A172 (cell line): ENCODE results near the gene BSND. TPM values are rescaled to one million over a fixed set of nuclear protein-coding genes. Genes with fewer than 3 reads are reported as not detected.
A peak's percentile ranks its signal among the peaks of the same experiment; 100 is the strongest.
"Not testable (repeated sequence)": the region's sequence is repeated elsewhere in the genome, so short reads cannot be mapped to it uniquely, and the experiment has no call there.

ENCODE experiments used
- DNase-seq: peaks from one replicate; pipeline ENCODE4 v3.0.0-alpha.2; 2015; ENCODE audit warnings: low spot score
- total RNA-seq: library from RNA; depleted of rRNA; stranded (reverse); fragments of >200 nt; shearing (Covaris generic); gene quantifications from 2 replicates; pipeline ENCODE4 v1.2.3, GENCODE V29; 2014

BSND gene
- total RNA-seq, 1 experiment from 2014 or later, result not detected

GRCh38 chr1:55015731-55016620, 17.2 kb downstream of the BSND start:
- DNase-seq, result no peak

- no peak for DNase-seq
These were observed 19.7 kb downstream of the BSND start for GRCh38 chr1:55018395-55018794.

- DNase-seq, result peak; percentile 91
These were observed 23.3 kb downstream of the BSND start for GRCh38 chr1:55021942-55022546.

- DNase-seq, result not testable (repeated sequence)
These were observed 25.4 kb downstream of the BSND start for GRCh38 chr1:55024163-55024562.

GRCh38 chr1:55026682-55027081, 27.9 kb downstream of the BSND start:
- not testable (repeated sequence) for DNase-seq

- not testable (repeated sequence) for DNase-seq
These were observed 32.4 kb downstream of the BSND start for GRCh38 chr1:55031098-55031497.

GRCh38 chr1:55033265-55033614, 34.5 kb downstream of the BSND start:
- DNase-seq, result no peak

GRCh38 chr1:55034476-55035133, 35.9 kb downstream of the BSND start:
- no peak for DNase-seq

- no peak for DNase-seq
These were observed 37.2 kb downstream of the BSND start for GRCh38 chr1:55035904-55036303.

GRCh38 chr1:55037733-55038551, 39.2 kb downstream of the BSND start:
- no peak for DNase-seq

GRCh38 chr1:55038552-55038838, 39.8 kb downstream of the BSND start:
- DNase-seq, result no peak

- DNase-seq, result no peak
These were observed 40.2 kb downstream of the BSND start for GRCh38 chr1:55038974-55039341.

- DNase-seq, result no peak
These were observed 40.8 kb downstream of the BSND start, which contains the start of gene PCSK9 for GRCh38 chr1:55039342-55040082. Gene PCSK9 (plus strand): TSS chr1:55039548. CDS start chr1:55039838, 290 bp downstream.

GRCh38 chr1:55040083-55040932, 41.6 kb downstream of the BSND start:
- DNase-seq, result no peak

GRCh38 chr1:55040933-55041494, 42.3 kb downstream of the BSND start:
- no peak for DNase-seq

GRCh38 chr1:55041613-55042012, 42.9 kb downstream of the BSND start:
- no peak for DNase-seq

- DNase-seq, result no peak
These were observed 44.3 kb downstream of the BSND start for GRCh38 chr1:55043011-55043410.

GRCh38 chr1:55043726-55044125, 45.0 kb downstream of the BSND start:
- DNase-seq, result no peak

- DNase-seq, result no peak
These were observed 46.1 kb downstream of the BSND start for GRCh38 chr1:55044617-55045397.
